Subcutaneous adipose tissue (tissue), 4 donors: ENCODE results near the gene ROPN1L. TPM values are rescaled to one million over a fixed set of nuclear protein-coding genes. Genes with fewer than 3 reads are reported as not detected.

ENCODE experiments used
- total RNA-seq, 4 donors: library from RNA; depleted of rRNA; stranded (reverse); fragments of >200 nt; gene quantifications; one replicate each; pipeline ENCODE4 v1.1.0, GENCODE V29; 2016
- TF ChIP-seq, protein P1 (sequence below): fragments of 450-650 bp; IDR thresholded peaks from one replicate; pipeline ENCODE4 v1.5.1; 2016; ENCODE audit warnings: low read depth, mild to moderate bottlenecking, control low read depth, antibody characterized with exemption, moderate library complexity

ROPN1L gene
- total RNA-seq, 4 donors from 2014 or later, result 1.1 TPM; not detected in 3

DNA sequence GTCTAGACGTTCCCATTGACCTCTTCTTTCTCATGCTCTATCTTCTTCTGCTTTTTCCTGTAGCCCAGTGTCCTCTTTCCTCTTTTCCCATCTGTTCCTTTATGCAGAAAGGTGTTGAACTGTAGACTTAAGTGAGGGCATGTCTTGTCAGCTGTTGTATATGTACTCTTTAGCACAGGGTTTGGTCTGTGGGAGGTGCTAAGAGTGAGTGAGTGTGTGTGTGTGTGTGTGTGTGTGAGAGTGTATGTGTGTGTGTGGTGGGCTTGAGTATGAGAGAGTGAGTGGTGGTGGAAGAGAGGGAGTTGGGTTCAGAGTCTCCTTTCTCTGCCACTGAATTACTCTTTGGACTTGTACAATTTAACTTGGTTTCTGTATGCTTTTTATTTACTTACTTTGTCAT, 10.3 kb upstream of the ROPN1L start:
- TF ChIP-seq, protein P1, sequence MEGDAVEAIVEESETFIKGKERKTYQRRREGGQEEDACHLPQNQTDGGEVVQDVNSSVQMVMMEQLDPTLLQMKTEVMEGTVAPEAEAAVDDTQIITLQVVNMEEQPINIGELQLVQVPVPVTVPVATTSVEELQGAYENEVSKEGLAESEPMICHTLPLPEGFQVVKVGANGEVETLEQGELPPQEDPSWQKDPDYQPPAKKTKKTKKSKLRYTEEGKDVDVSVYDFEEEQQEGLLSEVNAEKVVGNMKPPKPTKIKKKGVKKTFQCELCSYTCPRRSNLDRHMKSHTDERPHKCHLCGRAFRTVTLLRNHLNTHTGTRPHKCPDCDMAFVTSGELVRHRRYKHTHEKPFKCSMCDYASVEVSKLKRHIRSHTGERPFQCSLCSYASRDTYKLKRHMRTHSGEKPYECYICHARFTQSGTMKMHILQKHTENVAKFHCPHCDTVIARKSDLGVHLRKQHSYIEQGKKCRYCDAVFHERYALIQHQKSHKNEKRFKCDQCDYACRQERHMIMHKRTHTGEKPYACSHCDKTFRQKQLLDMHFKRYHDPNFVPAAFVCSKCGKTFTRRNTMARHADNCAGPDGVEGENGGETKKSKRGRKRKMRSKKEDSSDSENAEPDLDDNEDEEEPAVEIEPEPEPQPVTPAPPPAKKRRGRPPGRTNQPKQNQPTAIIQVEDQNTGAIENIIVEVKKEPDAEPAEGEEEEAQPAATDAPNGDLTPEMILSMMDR, result no peak

DNA sequence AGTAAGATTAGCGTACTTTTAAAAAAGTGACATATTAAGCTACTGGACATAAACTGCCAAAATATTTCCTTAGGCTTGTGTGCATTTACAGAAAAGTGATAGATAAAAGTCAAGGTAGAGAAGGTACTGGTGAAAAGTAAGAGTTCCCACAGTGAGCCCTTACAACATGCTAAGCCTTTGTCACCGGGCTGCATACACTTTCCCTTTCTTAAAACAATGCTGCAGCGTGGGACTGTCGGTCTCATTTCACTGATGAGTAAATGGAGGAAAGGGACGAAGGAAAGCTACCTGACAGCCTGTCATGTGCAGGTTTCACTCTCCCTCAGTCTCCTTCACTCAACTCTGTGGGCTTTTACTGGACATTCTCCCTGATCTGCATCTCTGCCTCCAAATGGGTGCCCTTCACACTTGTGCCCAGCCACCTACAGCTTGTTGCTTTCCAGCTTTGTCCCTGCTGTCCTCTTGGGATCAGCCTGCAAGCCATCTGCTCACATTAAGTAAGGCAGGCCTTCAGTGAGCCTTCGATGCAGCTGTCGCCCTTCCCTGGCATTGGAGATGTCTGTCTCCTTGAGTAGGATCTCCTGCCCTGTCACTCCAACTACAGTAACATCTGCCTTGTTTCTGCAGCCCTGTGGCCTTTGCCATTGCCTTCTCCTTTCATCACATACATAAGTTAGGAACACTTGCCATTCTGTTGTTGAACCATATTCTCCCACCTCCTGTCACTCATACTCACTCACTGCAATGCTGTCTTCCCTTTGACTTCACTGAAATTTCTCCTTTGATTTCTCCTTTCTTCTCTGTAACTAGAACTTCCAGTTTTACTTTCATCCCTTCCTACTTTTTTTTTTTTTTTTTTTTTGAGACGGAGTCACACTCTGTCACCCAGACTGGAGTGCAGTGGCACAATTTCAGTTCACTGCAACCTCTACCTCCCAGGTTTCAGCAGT, 9.3 kb upstream of the ROPN1L start:
- TF ChIP-seq, protein P1, result no peak

DNA sequence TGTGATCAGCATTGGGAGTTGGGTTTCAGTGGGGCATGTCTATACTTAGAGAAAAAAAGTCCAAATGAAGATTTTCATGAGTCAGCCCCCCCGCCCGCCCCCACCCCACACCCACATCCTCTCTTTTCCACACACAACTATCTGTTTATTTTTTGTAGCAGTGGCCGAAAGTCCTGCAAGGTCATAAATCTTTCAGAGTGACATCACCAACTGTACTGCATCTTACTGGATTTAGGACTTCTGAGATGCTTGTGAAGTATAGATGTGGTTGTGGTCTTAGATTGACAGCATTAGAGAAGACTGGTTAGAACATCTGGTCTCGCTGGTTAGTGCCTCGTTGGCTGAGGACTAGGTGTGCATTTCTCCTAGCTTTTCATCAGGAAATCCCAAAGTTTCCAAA, 7.3 kb upstream of the ROPN1L start:
- TF ChIP-seq, protein P1, result no peak

DNA sequence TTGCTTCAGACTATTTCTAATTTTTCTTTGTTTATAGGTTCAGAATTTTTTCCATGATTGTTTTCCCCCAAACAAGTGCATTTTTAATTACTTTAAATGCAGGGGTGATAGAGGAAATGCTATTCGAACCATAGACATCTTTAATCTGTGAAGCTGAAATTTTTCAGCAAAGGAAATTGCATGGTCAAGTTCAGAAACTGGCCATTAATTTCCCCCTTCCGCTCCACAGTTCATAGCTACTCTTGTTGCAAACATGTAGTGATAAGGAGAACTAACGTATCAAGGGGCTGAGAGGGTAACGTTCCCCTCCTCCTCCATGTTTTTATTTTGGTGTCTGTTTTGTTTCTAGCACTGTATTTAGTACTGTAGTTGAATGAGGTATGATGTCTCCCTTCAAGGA, 3.4 kb upstream of the ROPN1L start:
- TF ChIP-seq, protein P1, result no peak

DNA sequence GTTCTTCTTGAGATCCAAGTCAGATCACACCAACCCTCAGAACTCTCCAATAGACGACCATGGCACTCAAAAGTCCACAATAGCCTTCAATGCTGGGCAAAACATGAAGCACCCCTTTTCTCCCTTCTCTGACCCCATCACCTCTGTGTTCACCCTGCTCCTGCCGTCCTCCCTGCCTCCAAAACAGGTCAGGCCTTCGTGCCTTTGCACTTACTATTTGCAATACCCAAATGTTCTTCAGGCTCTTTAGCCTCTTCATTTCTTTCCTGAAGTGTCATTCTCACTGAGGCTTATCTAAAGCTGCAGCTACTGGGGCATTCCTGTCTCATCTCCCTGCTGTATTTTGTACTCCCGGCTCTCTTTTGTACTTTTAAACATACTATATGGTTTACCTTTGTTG, 2.0 kb upstream of the ROPN1L start:
- TF ChIP-seq, protein P1, result no peak

DNA sequence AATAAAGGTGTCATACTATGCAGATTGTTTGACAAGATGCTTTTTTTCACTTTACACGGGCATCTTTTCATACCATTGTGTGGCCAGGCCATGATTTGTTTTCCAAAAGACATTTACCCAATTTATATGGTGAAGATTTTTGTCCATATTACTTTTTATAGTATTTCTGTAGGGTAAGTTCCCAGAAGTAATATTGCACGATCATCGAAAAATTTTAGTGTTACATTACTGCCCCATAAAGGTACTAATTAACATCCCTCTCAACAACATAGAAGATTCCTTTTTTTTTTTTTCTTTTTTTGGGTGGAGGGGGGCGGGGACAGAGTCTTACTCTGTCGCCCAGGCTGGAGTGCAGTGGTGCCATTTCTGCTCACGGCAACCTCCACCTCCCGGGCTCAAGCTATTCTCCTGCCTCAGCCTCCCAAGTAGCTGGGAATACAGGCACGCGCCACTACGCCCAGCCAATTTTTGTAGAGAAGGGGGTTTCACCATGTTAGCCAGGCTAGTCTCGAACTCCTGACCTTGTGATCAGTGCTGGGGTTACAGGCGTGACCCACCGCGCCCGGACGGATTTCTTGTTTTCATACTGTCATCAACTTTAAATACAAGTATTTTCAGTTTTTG, 1.2 kb upstream of the ROPN1L start:
- TF ChIP-seq, protein P1, result no peak

DNA sequence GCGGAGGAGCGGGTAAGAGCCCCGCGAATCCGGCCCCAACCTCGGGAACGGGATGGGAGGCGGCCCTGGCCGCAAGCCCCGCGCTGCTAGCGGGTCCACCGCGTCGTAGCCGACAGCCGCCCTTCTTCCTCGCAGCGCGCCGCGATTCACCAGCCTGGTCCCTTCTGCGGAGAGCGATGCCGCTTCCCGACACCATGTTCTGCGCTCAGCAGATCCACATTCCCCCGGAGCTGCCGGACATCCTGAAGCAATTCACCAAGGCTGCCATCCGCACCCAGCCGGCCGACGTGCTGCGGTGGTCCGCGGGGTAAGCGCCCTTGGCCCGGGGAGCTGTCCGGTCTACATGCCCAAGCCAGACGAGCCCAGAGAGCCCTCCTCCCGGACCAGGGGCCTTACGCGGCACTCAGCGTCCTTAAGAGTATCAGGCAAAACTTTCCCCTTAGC, 335 bp downstream of the ROPN1L start:
- TF ChIP-seq, protein P1, result no peak
